HG02763 (cell line): ENCODE data around the gene RASL10B.

Experiments
- ATAC-seq: cut with Tn5 transposase; IDR thresholded peaks from one replicate; pipeline ENCODE4 v1.9.1; 2021; ENCODE audit warnings: mild to moderate bottlenecking, moderate library complexity; ENCODE audit not compliant: unreplicated experiment

RASL10B gene

GRCh38 chr17:35716897-35717465, 14.5 kb upstream of the RASL10B start:
- no peak for ATAC-seq

GRCh38 chr17:35717475-35717874, 14.0 kb upstream of the RASL10B start:
- no peak for ATAC-seq

GRCh38 chr17:35723735-35724134, 7.7 kb upstream of the RASL10B start:
- ATAC-seq, result no peak

GRCh38 chr17:35725058-35725457, 6.4 kb upstream of the RASL10B start:
- no peak for ATAC-seq

GRCh38 chr17:35725802-35726126, 5.7 kb upstream of the RASL10B start:
- no peak for ATAC-seq

- ATAC-seq, result no peak
Observed at GRCh38 chr17:35726127-35726952, 5.1 kb upstream of the RASL10B start.

GRCh38 chr17:35726953-35727460, 4.4 kb upstream of the RASL10B start:
- ATAC-seq, result no peak

- no peak for ATAC-seq
Observed at GRCh38 chr17:35727635-35728034, 3.8 kb upstream of the RASL10B start.

GRCh38 chr17:35728551-35728950, 2.9 kb upstream of the RASL10B start:
- ATAC-seq, result no peak

GRCh38 chr17:35729405-35729833, 2.0 kb upstream of the RASL10B start:
- no peak for ATAC-seq

- no peak for ATAC-seq
Observed at GRCh38 chr17:35730400-35731005, 936 bp upstream of the RASL10B start.

GRCh38 chr17:35731917-35732805, 722 bp downstream of the RASL10B start:
- ATAC-seq, result no peak

GRCh38 chr17:35732806-35733136, 1.3 kb downstream of the RASL10B start:
- no peak for ATAC-seq

GRCh38 chr17:35733366-35733765, 1.9 kb downstream of the RASL10B start:
- no peak for ATAC-seq

GRCh38 chr17:35734396-35734795, 3.0 kb downstream of the RASL10B start:
- ATAC-seq, result no peak

- ATAC-seq, result no peak
Observed at GRCh38 chr17:35735036-35735805, 3.8 kb downstream of the RASL10B start.

GRCh38 chr17:35736236-35736635, 4.8 kb downstream of the RASL10B start:
- no peak for ATAC-seq

- no peak for ATAC-seq
Observed at GRCh38 chr17:35738519-35739133, 7.2 kb downstream of the RASL10B start.

GRCh38 chr17:35740216-35740615, 8.8 kb downstream of the RASL10B start:
- ATAC-seq, result no peak
